Astrocyte of the spinal cord (primary cell): ENCODE results near the gene FBLN7.
"Not testable (repeated sequence)": the region's sequence is repeated elsewhere in the genome, so short reads cannot be mapped to it uniquely, and the experiment has no call there.

Experiments used
- DNase-seq: peaks from one replicate; pipeline ENCODE4 v3.0.0; 2011; ENCODE audit warnings: low read depth, low spot score
- H3K4me3 ChIP-seq: 2 replicates; pipeline ENCODE4 v1.5.1; 2011; ENCODE audit warnings: low read depth, mild to moderate bottlenecking, low read length, moderate library complexity
- in situ Hi-C: cut with HindIII; loops from 2 replicates; pipeline ENCODE4 v1.10.0; 2017; ENCODE audit warnings: low sequenced_read_pairs
- TF ChIP-seq, protein P1 (sequence below): IDR thresholded peaks from 2 replicates; pipeline ENCODE4 v1.5.1; 2012; ENCODE audit warnings: low read depth, mild to moderate bottlenecking, low read length, inconsistent platforms

Gene FBLN7

DNA sequence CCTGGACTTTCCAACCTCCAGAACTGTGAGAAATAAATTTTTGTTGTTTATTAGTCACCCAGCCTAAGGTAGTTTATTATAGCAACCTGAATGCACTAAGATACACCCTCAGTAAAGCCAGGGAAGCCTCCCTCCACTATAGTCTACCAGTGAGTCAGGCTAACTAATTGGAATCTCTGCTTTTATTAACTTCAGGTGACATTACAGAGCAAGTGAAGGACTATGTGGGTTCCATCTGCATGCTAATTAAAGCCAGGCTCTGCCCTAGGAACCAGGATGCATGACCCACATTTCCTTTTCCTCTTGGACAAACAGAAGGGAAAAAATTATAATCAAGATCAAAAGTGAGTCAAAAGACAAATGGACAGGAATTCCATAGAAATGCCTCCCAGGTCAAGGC is 60.6 kb downstream of the FBLN7 start:
- DNase-seq, result no peak
- TF ChIP-seq, protein P1, sequence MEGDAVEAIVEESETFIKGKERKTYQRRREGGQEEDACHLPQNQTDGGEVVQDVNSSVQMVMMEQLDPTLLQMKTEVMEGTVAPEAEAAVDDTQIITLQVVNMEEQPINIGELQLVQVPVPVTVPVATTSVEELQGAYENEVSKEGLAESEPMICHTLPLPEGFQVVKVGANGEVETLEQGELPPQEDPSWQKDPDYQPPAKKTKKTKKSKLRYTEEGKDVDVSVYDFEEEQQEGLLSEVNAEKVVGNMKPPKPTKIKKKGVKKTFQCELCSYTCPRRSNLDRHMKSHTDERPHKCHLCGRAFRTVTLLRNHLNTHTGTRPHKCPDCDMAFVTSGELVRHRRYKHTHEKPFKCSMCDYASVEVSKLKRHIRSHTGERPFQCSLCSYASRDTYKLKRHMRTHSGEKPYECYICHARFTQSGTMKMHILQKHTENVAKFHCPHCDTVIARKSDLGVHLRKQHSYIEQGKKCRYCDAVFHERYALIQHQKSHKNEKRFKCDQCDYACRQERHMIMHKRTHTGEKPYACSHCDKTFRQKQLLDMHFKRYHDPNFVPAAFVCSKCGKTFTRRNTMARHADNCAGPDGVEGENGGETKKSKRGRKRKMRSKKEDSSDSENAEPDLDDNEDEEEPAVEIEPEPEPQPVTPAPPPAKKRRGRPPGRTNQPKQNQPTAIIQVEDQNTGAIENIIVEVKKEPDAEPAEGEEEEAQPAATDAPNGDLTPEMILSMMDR, result no peak
- in situ Hi-C loops, result no loop called here
- H3K4me3 ChIP-seq, result no peak overlapping the region

DNA sequence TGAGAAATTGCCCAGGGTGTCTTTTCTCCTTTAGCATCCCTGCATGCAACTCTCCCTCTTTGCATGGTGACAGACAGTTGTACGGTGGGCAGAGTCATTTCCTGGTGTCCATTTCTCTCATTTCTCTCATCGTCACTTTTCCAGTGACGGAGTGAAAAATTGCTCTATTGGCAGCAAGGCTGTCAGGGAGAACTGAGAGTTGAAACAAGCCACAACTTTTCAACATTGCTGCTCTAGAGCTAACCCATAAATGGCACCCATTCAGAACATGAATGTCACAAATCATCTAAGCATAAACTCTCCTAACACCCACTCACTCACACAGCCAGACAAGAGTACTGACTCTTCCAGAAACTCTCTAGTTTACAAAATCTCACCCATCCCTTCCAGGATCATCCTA is 61.0 kb downstream of the FBLN7 start:
- no peak for DNase-seq
- no peak overlapping the region for H3K4me3 ChIP-seq
- in situ Hi-C loops, result no loop called here
- TF ChIP-seq, protein P1, result no peak

DNA sequence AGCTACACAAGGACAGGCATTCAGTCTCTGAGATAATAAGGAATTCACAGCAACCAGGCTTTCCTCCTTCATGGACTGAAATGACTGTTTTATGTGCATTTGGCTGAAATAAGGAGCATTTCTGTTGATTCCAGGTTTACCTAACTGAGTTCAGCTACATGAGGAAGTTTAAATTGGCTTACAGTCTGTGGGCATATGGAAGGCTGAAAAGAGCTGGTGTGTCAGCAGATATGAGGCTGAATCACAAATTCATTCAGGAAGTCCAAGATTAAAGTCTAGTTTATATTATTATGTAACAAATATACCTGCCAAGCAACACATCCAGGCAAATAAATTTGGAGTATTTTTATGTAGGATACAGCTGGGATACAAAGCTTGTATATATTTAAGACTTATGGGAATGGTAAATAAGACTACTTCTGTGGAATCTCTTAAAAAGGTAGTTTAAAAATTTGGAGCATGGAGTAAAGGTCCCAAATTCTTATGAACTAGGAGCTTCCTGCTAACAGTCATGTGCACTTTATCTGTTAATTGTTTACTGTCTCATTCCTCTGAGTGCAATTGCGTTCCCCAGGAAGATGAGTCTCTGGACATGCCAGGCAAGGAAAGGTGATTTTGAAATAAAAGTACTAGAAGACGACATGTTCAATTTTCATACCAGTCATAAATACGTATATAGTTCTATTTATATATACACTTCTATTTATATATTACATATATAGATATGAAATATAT is 63.7 kb downstream of the FBLN7 start:
- DNase-seq, result no peak
- in situ Hi-C loops, result no loop called here
- TF ChIP-seq, protein P1, result no peak
- no peak overlapping the region for H3K4me3 ChIP-seq

DNA sequence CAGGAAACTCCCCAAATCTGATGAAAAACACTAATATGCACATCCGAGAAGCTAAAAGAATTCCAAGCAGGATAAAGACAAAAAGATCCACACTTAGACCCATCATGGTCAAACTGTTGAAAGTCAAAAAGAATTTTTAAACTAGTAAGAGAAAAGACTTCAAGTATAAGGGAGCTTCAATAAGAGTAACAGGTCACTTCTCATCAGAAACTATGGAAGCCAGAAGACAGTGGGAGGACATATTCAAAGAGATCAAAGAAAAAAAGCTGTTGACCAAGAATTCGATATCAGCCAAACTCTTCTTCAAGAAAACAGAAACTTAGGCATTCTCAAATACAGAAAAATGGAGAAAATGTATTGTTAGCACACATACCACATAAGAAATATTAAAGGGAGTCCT is 66.2 kb downstream of the FBLN7 start:
- no peak overlapping the region for H3K4me3 ChIP-seq
- TF ChIP-seq, protein P1, result no peak
- in situ Hi-C loops, result no loop called here
- peak; percentile 13 for DNase-seq

DNA sequence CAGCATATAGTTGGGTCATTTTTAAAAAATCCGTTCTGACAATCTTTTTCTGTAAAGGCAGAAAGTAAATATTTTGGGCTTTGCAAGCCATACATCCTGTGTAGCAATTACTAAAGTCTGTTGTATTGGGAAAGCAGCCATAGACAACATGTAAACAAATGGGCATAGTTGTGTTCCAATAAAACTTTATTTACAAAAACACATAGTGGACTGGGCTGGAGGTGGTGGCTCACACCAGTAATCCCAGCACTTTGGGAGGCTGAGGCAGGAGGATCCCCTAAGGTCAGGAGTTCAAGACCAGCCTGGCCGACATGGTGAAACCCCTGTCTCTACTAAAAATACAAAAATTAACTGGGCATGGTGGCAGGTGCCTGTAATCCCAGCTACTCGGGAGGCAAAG is 69.7 kb downstream of the FBLN7 start:
- DNase-seq, in situ Hi-C loops, H3K4me3 ChIP-seq: not testable (repeated sequence)

DNA sequence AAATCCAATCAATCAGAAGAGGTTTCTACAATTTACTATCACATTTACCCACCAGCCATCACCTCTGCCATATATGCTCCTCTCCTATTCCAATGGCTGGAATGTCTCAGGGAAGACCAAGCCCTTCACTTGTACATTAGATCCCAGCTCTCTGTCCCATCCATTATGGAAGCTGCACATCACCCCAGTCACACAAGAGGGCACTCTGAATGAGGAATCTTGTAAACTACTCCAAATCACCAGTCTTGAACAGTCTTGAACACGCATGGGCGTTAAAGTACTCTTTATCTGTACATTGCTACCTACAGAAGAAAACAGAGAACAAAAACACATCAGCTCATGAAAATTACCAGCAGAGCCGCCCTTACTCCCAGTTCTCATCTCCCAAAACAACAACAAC is 78.0 kb downstream of the FBLN7 start:
- no peak for DNase-seq
- H3K4me3 ChIP-seq, result no peak overlapping the region
- in situ Hi-C loops, result no loop called here
- TF ChIP-seq, protein P1, result peak; percentile 39

DNA sequence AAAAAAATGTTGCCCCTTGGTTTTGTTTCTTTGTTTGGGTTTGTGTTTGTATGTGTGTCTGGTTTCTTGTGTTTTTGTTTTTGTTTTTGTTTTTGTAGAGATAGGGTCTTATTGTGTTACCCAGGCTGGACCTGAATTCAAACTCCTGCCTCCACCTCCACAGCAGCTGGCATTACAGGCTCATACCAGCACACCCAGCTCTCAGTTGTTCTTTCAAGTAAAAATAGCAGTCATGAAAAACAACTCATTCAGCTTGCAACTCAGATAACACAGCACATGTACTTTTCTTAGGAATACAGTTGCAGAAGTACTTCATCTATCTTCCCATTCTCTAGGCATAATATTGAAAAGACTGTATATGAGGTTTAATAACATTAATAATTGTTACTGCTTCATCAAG is 79.7 kb downstream of the FBLN7 start:
- no peak for DNase-seq
- in situ Hi-C loops, result no loop called here

More for the DNA sequence above, 79.7 kb downstream of the FBLN7 start:
- no peak overlapping the region for H3K4me3 ChIP-seq
- TF ChIP-seq, protein P1, result no peak
